ENCODE data around the gene SNX15. TPM values are rescaled to one million over a fixed set of nuclear protein-coding genes. Genes with fewer than 3 reads are reported as not detected.

SNX15 gene
- polyA plus RNA-seq, 3 donors: 31.7 to 32.7 (median 32.0) TPM

DNA sequence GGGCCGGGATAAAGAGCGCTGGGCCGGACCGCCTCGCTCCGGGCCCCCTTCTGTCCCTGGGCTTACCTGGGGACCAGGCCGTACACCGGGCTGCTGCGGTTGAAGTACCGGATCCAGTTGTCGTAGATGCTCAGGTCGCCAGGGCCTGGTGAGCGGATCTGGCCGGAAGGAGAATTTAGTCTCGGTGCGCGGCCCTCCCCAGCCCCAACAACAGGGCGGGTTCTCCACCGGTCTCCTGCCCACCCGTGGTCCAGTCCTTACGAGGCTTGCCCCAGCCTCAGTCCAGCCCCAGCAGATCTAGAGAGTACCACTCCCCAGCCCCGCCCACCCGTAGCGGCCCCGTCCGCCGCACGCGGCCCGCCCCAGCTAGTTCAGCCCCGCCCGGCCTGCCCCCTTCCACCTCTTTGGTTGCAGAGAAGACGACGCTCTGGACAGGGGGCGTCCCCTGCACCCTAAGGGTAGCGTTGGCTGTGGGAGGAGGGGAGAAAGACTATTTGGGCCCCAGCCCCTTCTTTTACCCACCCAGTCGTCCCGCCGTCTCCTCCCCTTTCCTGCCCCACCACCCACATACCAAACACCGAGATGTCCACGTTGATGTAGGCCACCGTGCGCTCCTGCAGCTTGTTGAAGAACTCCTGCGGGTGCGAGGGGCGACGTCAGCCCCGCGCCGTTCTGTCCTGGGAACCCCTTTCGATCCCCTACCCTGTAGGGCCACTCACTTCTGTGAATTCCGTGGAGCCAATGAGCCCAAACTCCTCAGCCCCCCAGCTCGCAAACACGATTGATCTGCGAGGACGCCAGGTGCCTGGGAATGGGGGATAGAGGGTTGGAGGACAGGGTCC lies 20.6 kb downstream of the SNX15 start:
- DNase-seq: no peak

- no peak for DNase-seq
Measured at GRCh38 chr11:65051398-65051858, 24.2 kb downstream of the SNX15 start.

GRCh38 chr11:65053827-65054508 lies 26.7 kb downstream of the SNX15 start:
- no peak for DNase-seq

GRCh38 chr11:65055538-65055937 lies 28.3 kb downstream of the SNX15 start:
- DNase-seq: no peak

DNA sequence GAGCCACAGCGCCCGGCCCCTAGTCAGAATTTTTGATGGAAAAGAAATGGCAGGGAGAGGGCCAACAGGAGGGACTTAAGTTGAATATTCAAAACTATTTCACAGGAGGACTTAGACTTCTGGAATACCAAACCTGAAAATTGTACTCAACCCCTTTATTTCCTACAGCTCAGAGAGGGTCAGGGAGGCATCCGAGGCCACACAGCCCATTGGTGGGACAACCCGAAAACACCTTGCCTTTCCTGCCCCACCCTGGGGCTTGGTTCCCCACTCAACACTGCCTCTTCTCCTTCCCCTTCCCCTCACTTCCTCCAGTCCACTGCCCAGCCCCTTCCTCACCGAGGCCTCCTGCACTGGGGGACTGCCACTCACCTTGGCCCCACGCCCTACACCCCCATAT lies 29.8 kb downstream of the SNX15 start:
- DNase-seq: no peak

DNA sequence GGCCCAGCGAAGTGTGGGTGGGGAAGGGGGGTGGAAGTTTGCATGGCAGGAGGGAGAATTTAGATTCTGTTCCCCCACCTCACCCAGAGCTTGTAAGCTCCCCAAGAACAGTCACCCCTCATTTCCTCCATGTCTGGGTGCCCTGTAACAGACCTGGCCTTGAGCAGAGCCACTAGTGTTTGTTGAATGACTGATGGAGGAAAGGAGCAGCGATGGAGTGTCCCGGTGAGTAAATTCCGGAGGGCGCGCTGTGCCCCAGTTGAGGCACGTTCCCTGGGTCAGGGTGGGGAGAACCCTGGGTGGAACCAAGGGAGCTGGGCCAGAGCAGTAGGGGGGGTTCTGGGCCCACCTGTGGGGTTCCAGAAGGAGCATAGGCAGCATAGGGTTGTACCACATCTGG lies 30.3 kb downstream of the SNX15 start:
- no peak for DNase-seq

DNA sequence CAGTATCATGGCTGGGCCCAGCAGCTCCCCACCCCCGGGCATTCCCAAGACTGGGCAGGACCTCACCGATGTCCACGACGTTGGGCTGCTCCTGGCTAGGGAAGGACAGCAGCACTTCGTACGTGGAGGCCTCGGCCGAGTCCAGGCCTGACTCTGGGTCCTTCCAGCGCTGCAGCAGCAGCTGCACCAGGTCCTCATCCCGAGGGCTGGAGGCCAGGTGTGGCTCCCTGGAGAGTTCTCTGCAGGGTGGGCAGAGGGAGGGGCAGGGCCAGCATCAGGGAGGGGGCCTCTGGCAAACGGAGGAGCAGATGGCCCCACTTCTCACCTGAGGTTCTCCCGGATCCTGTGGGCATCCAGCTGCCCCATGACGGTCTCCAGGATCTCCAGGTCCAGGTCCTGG lies 30.8 kb downstream of the SNX15 start:
- no peak for DNase-seq

DNA sequence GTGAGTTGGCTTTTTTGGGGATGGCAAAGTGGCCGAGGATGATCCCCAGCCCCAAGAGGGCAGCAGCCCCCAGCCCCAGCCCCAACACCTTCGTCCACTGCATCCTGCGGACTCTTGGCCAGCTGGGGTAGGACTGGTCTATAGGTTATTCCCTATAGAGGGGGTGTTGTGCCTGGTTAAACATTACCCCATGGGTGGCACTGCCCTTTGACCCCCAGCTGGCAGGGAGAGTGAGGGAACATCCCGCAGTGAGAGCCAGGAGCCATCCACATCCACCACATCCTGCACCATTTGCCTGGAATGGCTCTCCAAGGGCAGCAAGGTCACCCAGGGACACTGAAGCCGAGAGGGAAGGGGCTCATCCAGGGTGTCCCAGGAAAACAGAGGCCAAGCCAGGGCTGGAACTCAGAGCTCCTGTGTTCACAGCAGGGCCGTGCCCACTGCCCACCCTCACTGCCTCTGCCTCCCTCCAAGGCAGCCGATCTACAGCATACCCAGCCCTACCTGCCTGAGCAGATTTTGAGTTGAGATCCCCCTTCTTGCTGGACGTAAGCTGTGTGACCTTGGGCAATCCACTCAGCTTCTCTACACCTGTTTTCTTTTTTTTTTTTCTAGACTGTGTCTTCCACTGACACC lies 31.3 kb downstream of the SNX15 start, which contains the start of gene NAALADL1:
TSS of gene NAALADL1 (minus strand) at position 135 of the 636 bp plus-strand sequence. CDS start at position 103, 32 bp downstream.
- DNase-seq: no peak

GRCh38 chr11:65059523-65059922 lies 32.3 kb downstream of the SNX15 start:
- DNase-seq: no peak

DNA sequence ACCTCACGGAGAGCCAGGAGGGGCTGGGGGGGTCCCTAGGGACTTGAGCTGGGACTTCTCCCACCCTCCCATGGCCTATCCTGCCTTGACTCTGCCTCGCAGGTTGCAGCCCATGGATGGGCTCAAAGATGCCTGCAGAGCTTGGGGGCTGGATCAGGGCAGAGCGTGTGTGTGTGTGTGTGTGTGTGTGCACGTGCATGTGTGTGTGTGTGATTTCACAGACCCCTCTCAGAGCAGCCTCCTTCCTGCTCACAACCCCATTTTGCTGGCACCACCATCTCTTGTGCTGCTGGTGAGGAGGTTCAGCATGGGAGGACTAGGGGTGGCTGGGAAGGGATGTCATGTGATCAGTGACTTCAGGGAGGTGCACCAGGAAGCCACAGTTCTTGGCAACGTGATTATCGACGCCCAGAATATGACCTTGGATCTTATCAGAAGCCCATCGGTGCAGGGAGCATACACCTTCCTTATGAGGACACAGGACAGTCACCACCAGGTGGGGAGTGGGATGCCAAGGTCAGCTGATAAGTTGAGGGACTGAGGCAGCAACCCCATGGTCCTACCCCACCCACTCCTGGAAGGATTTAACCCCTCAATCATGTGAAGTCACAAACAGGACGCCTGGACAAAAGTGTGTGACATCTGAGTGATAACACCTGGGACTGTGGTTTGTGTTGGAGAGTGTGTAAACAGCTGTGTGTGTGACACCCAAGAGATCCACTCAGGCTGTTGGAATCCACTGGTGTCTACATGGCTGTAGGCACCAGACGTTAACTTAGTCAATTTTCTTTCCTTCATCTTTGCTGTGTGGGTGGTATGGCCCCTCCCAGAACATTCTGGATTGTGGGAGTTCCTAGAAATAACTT lies 33.0 kb downstream of the SNX15 start:
- DNase-seq: no peak

DNA sequence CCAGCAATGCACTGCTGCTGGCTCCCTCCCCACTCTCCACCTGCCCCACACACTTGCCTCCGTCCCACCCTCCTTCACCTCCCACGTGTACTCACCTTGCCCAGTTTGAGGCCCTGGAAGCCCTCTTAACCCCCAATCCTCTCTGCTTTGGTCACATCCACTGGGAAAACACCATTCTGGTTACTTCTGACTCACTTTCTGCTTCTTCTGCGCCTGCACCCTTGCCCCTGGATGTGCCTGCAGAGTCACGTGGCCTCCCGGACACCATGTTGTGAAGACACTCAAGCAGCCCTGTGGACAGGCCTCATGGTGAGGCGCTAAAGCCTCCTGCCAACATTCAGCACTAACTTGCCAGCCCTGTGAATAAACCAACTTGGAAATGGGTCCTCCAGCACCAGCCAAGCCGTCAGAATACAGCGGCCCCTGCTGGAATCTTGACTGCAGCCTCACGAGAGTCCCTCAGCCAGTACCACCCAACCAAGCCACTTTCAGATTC lies 33.7 kb downstream of the SNX15 start:
- no peak for DNase-seq

DNA sequence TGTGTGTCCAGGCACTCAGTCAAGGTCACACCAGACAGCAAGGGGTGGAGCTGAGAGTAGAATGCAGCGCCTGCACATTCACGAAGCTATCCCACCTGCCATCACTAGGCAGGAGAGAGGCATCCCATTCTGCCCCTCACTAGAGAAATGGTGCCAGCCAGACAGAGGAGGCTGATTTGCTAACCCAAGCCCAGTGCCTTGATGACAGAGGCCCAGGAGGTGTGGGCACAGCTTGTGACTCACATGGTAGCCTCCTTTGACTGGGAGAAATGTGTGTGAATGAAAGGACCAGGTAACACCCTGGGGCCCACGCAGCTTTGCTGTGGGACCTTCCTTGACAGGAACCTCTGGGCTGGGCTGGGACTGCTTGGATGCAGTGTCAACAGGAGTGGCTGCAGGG lies 36.3 kb downstream of the SNX15 start:
- DNase-seq: no peak

DNA sequence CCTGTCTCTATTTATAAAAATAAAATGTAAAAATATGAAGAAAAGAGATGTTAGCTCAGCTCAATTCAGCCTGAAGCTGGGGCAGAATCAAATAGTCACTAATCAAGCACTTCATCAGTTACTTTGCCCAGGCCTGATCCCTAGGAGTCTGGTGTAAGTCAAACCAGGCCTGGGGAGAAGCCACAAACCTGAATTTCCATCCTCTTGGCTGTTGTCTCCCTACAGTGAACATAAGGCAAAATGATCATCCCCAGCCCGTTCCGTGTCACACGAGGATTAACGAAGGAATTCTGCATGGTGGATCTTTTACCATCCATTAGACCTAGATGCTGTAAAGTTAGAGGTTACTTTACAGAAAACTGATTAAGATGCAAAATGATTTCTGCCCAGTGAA lies 37.6 kb downstream of the SNX15 start:
- DNase-seq: no peak

GRCh38 chr11:65065851-65066250 lies 38.6 kb downstream of the SNX15 start:
- no peak for DNase-seq

DNA sequence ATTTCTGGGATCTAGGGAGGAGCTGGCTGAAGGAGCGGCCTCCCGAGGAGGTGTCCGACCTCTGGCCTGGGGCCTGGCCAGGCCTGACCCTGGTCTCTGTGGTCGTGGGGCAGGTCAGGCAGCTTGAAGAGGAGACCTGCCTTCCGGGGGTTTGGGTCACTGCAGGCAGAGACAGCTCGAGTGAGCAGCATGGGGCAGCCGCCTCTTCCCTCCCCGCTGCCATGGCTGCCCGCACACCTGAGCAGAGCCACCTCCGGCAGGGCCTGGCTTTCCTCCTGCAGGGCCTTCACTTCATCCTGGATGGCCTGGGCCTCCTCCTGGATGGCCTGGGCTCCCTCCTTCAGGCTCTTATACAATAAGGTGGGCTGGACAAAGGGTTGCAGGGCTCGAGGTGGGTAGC lies 39.1 kb downstream of the SNX15 start:
- no peak for DNase-seq

DNA sequence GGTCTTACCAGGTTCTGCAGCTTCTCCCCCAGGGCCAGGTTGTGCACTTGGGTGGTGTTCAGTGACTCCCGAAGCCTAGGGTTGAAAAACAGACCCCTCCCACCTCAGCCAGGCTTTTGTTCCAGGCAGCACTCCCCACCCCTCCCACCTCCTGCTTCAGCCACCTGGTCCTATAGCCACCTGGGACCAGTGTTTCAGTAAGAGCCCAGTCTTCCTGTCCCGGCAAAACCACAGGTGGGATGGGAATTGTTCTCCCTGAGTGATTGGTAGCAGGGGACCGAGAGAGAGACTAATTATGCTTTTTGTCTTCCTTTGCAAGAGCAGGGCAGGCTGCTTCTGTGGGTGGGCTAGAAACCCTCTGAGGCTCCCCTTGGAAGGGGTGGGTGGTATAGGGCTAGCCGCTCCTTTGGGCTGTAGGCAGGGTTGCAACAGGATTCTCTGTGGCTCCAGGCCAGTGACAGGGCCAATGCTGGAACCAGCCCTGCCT lies 39.6 kb downstream of the SNX15 start:
- no peak for DNase-seq

GRCh38 chr11:65067446-65067845 lies 40.2 kb downstream of the SNX15 start:
- no peak for DNase-seq

DNA sequence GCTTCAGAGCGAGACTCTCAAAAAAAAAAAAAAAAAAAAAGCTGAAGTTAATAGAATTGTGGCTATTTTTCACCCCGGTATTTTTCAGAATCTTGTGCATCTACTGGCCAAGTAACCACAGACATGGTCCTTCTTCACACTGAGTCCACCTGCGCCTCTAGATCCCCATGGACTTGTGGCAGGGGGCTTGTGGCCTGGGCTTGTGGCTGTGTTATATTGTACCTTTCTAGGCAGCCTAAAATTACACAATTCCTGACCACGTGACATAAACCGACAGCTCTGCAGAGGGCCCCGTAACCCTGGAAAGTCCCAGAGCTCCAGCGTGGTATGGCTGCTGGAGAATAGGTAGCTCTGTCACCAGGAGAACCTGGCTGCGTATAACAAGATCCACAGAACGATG lies 42.0 kb downstream of the SNX15 start:
- DNase-seq: no peak

GRCh38 chr11:65071907-65072630 lies 44.8 kb downstream of the SNX15 start:
- no peak for DNase-seq

- no peak for DNase-seq
Measured at GRCh38 chr11:65072631-65072966, 45.4 kb downstream of the SNX15 start.

DNA sequence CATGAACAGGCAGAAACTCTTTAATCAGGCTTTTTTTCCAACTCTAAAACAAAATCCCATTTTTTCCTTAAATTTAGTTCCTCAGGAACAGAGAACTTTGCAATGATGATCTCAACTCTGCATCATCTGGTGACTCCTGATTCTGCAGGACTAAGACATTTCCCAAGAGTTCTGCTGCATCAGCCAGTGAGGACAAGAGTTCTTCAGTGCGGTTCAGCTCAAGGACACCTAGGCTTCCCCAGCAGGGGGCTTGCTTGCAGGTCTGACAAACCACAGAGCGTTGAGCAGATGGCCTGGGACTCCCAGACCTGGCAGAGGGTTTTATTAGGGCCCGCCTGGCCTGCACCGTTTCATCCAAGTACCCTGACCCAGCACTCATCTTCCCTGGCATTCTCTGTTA lies 50.2 kb downstream of the SNX15 start:
- DNase-seq: no peak
